ENCODE measurements around the gene NAA80.

NAA80 gene

GRCh38 chr3:50254577-50255250, 44.5 kb downstream of the NAA80 start:
- TF ChIP-seq, protein P1, sequence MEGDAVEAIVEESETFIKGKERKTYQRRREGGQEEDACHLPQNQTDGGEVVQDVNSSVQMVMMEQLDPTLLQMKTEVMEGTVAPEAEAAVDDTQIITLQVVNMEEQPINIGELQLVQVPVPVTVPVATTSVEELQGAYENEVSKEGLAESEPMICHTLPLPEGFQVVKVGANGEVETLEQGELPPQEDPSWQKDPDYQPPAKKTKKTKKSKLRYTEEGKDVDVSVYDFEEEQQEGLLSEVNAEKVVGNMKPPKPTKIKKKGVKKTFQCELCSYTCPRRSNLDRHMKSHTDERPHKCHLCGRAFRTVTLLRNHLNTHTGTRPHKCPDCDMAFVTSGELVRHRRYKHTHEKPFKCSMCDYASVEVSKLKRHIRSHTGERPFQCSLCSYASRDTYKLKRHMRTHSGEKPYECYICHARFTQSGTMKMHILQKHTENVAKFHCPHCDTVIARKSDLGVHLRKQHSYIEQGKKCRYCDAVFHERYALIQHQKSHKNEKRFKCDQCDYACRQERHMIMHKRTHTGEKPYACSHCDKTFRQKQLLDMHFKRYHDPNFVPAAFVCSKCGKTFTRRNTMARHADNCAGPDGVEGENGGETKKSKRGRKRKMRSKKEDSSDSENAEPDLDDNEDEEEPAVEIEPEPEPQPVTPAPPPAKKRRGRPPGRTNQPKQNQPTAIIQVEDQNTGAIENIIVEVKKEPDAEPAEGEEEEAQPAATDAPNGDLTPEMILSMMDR (IDR thresholded peaks at IDR 0.05; ENCODE audit: extremely low read depth, missing control alignments), result no peak
- DNase-seq (ENCODE audit: low spot score), result no peak

- DNase-seq (ENCODE audit: low spot score), result no peak
- TF ChIP-seq, protein P1 (IDR thresholded peaks at IDR 0.05; ENCODE audit: extremely low read depth, missing control alignments), result no peak
These were observed 48.0 kb downstream of the NAA80 start for GRCh38 chr3:50251220-50251619.

GRCh38 chr3:50250514-50250913, 48.7 kb downstream of the NAA80 start:
- DNase-seq (ENCODE audit: low spot score), result no peak
- TF ChIP-seq, protein P1 (IDR thresholded peaks at IDR 0.05; ENCODE audit: extremely low read depth, missing control alignments), result no peak

GRCh38 chr3:50249457-50249856, 49.7 kb downstream of the NAA80 start:
- TF ChIP-seq, protein P1 (IDR thresholded peaks at IDR 0.05; ENCODE audit: extremely low read depth, missing control alignments), result no peak
- no peak for DNase-seq (ENCODE audit: low spot score)

- DNase-seq (ENCODE audit: low spot score), result no peak
These were observed 50.8 kb downstream of the NAA80 start for GRCh38 chr3:50248387-50248786.

GRCh38 chr3:50246517-50246954, 52.7 kb downstream of the NAA80 start:
- TF ChIP-seq, protein P1 (IDR thresholded peaks at IDR 0.05; ENCODE audit: extremely low read depth, missing control alignments), result no peak
- peak; percentile 72 for DNase-seq (ENCODE audit: low spot score)

More at GRCh38 chr3:50248387-50248786, 50.8 kb downstream of the NAA80 start:
- TF ChIP-seq, protein P1 (IDR thresholded peaks at IDR 0.05; ENCODE audit: extremely low read depth, missing control alignments), result no peak
